Natural killer cell (primary cell): Measurements from ENCODE around the gene GLI3. TPM values are rescaled to one million over a fixed set of nuclear protein-coding genes. Genes with fewer than 3 reads are reported as not detected.

Experiments
- ATAC-seq, 3 donors: fragments of 150-1000 bp in 2 of 3; fragments of 200-7000 bp in 1 of 3; cut with Tn5 transposase; 1 replicate in 1 of 3; 2 replicates in 2 of 3; pipeline ENCODE4 v1.10.0; 2021; ENCODE audit warnings: mild to moderate bottlenecking in 2 of 3, moderate library complexity in 2 of 3
- DNase-seq, 2 donors: peaks; one replicate each; pipeline versions ENCODE4 v3.0.0 to v3.0.0-alpha.2; 2013 to 2021; ENCODE audit warnings: mixed read lengths in 1 of 2
- H3K27ac ChIP-seq: one replicate; pipeline ENCODE4 v1.5.1; 2013; ENCODE audit warnings: mild to moderate bottlenecking, low read length
- H3K27me3 ChIP-seq: one replicate; pipeline ENCODE4 v1.6.1; 2013; ENCODE audit warnings: low read length; ENCODE audit not compliant: control insufficient read depth, insufficient read depth
- H3K36me3 ChIP-seq: one replicate; pipeline ENCODE4 v1.6.1; 2013; ENCODE audit warnings: low read length; ENCODE audit not compliant: control insufficient read depth, insufficient read depth
- H3K4me1 ChIP-seq: one replicate; pipeline ENCODE4 v1.6.1; 2013; ENCODE audit warnings: low read length; ENCODE audit not compliant: control insufficient read depth, insufficient read depth
- H3K4me3 ChIP-seq: one replicate; pipeline ENCODE4 v1.5.1; 2013; ENCODE audit warnings: low read length
- H3K9me3 ChIP-seq: one replicate; pipeline ENCODE4 v1.6.1; 2013; ENCODE audit warnings: low read length; ENCODE audit not compliant: control insufficient read depth, insufficient read depth
- H3K27ac Mint-ChIP-seq, 2 donors: one replicate each; pipeline ENCODE4 v1.8.0; 2022; ENCODE audit warnings: mild to moderate bottlenecking in 2 of 2, mixed read lengths in 2 of 2, moderate library complexity in 1 of 2
- H3K27me3 Mint-ChIP-seq, 2 donors: one replicate each; pipeline ENCODE4 v1.8.0; 2022; ENCODE audit warnings: low read depth in 2 of 2, mixed read lengths in 2 of 2
- H3K36me3 Mint-ChIP-seq: one replicate; pipeline ENCODE4 v1.8.0; 2022; ENCODE audit warnings: mixed read lengths
- H3K4me1 Mint-ChIP-seq, 2 donors: one replicate each; pipeline ENCODE4 v1.8.0; 2022; ENCODE audit warnings: mixed read lengths in 2 of 2
- H3K4me3 Mint-ChIP-seq: one replicate; pipeline ENCODE4 v1.8.0; 2022; ENCODE audit warnings: mild to moderate bottlenecking, moderate library complexity, mixed read lengths
- H3K9me3 Mint-ChIP-seq, 2 donors: one replicate each; pipeline ENCODE4 v1.8.0; 2022; ENCODE audit warnings: mixed read lengths in 2 of 2
- WGBS: methylation state at CpG from one replicate; pipeline ENCODE4 v1.1.7; 2013; ENCODE audit warnings: missing lambda C conversion rate; ENCODE audit not compliant: insufficient coverage; 5-methylcytosine and 5-hydroxymethylcytosine counted together
- intact Hi-C: fragments of 100-400 bp; cut with micrococcal nuclease; formaldehyde crosslinking; loops from one replicate; pipeline ENCODE4 v1.14.2; 2022
- total RNA-seq, 4 donors: library from RNA; stranded (reverse); fragments of 120-200 nt in 1 of 4; gene quantifications; one replicate each; pipeline versions ENCODE4 v1.2.3 to v1.2.4, GENCODE V29; 2013 to 2022
- TF ChIP-seq, protein P1 (sequence below): fragments of 200-600 bp; IDR thresholded peaks from one replicate; pipeline ENCODE4 v1.8.0; 2022; ENCODE audit warnings: antibody characterized with exemption

GLI3 gene
- total RNA-seq, 3 donors from 2014 or later (not counting 1 experiment from before 2014, with no cell fraction given), result 2.9 to 4.7 (median 3.1) TPM

DNA sequence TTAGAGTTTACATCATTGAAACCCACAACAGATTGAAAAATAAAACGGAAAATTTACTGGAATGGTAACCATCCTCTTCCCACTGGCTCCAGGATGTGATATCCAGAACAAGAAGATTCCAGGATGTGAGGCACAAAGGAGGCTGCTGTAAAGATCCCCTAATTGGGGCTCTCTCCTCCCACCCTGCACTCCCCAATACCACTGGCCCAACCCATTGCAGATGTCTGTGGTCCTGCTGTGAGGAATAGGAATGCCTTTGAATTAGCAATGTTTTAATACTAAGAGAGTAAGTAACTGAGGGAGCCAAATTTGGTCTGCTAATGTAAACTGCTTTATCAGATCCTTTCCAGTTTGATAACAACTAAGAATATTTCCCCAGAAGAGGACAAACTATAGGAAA is 308.2 kb downstream of the GLI3 start:
- no peak for ATAC-seq
- intact Hi-C loops, result no loop called here
- H3K36me3 ChIP-seq, result no peaks in the 10 kb centered on the region
- H3K27ac ChIP-seq, result no peak overlapping the region
- H3K27me3 ChIP-seq, result no peaks in the 10 kb centered on the region
- no peak overlapping the region for H3K27ac Mint-ChIP-seq
- no peaks in the 10 kb centered on the region for H3K9me3 ChIP-seq
- no peak overlapping the region for H3K4me3 Mint-ChIP-seq
- H3K4me1 ChIP-seq, result no peaks in the 10 kb centered on the region
- DNase-seq, result no peak
- no peak overlapping the region for H3K4me3 ChIP-seq
- H3K36me3 Mint-ChIP-seq, result no peaks in the 10 kb centered on the region
- TF ChIP-seq, protein P1, sequence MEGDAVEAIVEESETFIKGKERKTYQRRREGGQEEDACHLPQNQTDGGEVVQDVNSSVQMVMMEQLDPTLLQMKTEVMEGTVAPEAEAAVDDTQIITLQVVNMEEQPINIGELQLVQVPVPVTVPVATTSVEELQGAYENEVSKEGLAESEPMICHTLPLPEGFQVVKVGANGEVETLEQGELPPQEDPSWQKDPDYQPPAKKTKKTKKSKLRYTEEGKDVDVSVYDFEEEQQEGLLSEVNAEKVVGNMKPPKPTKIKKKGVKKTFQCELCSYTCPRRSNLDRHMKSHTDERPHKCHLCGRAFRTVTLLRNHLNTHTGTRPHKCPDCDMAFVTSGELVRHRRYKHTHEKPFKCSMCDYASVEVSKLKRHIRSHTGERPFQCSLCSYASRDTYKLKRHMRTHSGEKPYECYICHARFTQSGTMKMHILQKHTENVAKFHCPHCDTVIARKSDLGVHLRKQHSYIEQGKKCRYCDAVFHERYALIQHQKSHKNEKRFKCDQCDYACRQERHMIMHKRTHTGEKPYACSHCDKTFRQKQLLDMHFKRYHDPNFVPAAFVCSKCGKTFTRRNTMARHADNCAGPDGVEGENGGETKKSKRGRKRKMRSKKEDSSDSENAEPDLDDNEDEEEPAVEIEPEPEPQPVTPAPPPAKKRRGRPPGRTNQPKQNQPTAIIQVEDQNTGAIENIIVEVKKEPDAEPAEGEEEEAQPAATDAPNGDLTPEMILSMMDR, result no peak
- H3K27me3 Mint-ChIP-seq, result peaks cover 5 to 15% of the 10 kb centered on the region in 2 donors
- WGBS, result 100% methylated on average over 1 of the region's 1 CpG
- H3K4me1 Mint-ChIP-seq, result peaks cover 0 to 7% of the 10 kb centered on the region in 2 donors
- H3K9me3 Mint-ChIP-seq, result no peaks in the 10 kb centered on the region

GRCh38 chr7:41928166-41928565 is 308.8 kb downstream of the GLI3 start:
- WGBS, result no CpG with 5 or more reads among the region's 1 CpG
- H3K4me1 ChIP-seq, result no peaks in the 10 kb centered on the region
- no peaks in the 10 kb centered on the region for H3K9me3 ChIP-seq
- no peak overlapping the region for H3K27ac ChIP-seq
- ATAC-seq, result no peak
- no peaks in the 10 kb centered on the region for H3K36me3 ChIP-seq
- DNase-seq, result no peak
- TF ChIP-seq, protein P1, result no peak
- no peak overlapping the region for H3K4me3 ChIP-seq
- H3K4me3 Mint-ChIP-seq, result no peak overlapping the region
- H3K27ac Mint-ChIP-seq, result no peak overlapping the region
- H3K27me3 ChIP-seq, result no peaks in the 10 kb centered on the region
- H3K36me3 Mint-ChIP-seq, result no peaks in the 10 kb centered on the region
- H3K4me1 Mint-ChIP-seq, result peaks cover 0 to 7% of the 10 kb centered on the region in 2 donors
- peaks cover 5 to 15% of the 10 kb centered on the region in 2 donors for H3K27me3 Mint-ChIP-seq
- no peaks in the 10 kb centered on the region for H3K9me3 Mint-ChIP-seq
- intact Hi-C loops, result no loop called here

DNA sequence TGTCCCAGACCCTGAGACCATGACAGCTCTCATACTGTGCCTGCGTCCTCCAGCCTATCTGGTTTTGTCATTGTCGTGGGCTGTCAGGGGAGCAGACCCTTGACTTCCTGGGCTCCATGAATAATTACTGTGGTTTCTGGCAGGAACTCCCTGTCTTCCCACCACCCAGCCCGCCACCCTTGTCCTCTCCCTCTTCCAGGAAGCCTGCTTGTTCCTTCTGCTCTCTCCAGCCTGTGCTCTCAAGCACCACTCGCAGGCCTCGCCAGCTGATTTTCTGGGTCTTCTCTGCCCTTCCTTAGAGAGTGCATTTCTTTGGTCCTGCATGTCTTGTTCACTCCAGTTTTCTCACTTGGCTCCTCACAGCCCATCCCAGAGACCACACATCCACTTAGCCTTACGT is 309.6 kb downstream of the GLI3 start:
- Histone ChIP-seq H3K27ac (no peak overlapping the region), H3K4me3 (no peak overlapping the region), H3K4me1 (no peaks in the 10 kb centered on the region), H3K27me3 (no peaks in the 10 kb centered on the region), H3K36me3 (no peaks in the 10 kb centered on the region), H3K9me3 (no peaks in the 10 kb centered on the region)
- H3K27me3 Mint-ChIP-seq, result peaks cover 12% of the 10 kb centered on the region in 2 donors
- DNase-seq (no peak), ATAC-seq (no peak)
- TF ChIP-seq, protein P1, result no peak
- WGBS, result 65% methylated on average over 6 of the region's 6 CpGs
- H3K36me3 Mint-ChIP-seq, result no peaks in the 10 kb centered on the region
- H3K27ac Mint-ChIP-seq, result no peak overlapping the region
- H3K4me1 Mint-ChIP-seq, result peaks cover 0 to 7% of the 10 kb centered on the region in 2 donors
- H3K9me3 Mint-ChIP-seq, result no peaks in the 10 kb centered on the region
- H3K4me3 Mint-ChIP-seq, result no peak overlapping the region
- intact Hi-C loops, result no loop called here

DNA sequence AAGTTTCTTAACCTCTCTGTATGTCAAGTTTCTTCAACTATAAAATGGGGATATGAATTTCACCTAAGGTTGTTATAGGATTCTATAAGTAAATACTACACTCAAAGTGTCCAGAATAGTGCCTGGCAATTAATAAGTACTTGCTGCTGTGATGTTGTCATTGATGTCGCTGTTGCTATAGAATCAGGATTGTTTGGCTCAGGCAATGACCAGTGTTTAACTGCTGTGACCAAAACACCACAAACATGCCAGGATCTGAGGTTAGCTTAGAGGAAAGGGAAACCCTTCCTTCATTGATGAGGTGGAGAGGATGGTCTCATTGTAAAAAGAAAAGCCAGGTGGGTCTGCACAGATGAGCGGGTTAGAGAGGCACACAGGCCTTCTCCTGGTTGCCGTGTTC is 311.1 kb downstream of the GLI3 start:
- intact Hi-C loops, result no loop called here
- Mint-ChIP-seq H3K9me3 (no peaks in the 10 kb centered on the region), H3K27ac (no peak overlapping the region), H3K4me1 (peaks cover 0 to 7% of the 10 kb centered on the region in 2 donors), H3K36me3 (no peaks in the 10 kb centered on the region), H3K27me3 (peaks cover 12 to 18% of the 10 kb centered on the region in 2 donors), H3K4me3 (no peak overlapping the region)
- Histone ChIP-seq H3K4me1 (no peaks in the 10 kb centered on the region), H3K4me3 (no peak overlapping the region), H3K36me3 (no peaks in the 10 kb centered on the region), H3K27ac (no peak overlapping the region), H3K9me3 (no peaks in the 10 kb centered on the region), H3K27me3 (no peaks in the 10 kb centered on the region)
- ATAC-seq, result no peak
- DNase-seq, result no peak
- TF ChIP-seq, protein P1, result no peak
- WGBS, result 90% methylated on average over 3 of the region's 3 CpGs
